NB4 (cell line): Measurements from ENCODE around the gene NIFK.

Experiments
- MYC ChIP-seq: IDR thresholded peaks from 2 replicates; pipeline ENCODE4 v1.6.1; 2011; ENCODE audit warnings: low read depth, low read length
- TF ChIP-seq, protein P1 (sequence below): IDR thresholded peaks from one replicate; pipeline ENCODE4 v1.5.1; 2012; ENCODE audit warnings: low read depth, low read length

DNA sequence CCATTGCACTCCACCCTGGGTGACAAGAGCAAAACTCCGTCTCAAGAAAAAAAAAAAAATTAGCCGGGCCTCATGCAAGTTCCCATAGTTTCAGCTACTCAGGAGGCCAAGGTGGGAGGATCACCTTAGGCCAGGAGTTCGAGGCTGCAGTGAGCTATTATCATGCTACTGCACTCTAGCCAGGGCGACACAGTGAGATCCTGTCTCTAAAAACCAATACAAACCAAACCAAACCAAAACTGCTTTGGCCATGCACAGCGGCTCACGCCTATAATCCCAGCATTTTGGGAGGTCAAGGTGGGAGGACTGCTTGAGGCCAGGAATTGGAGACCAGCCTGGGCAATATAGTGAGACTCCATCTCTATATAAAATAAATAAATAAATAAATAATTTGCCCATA lies 19.1 kb downstream of the NIFK start:
- TF ChIP-seq, protein P1, sequence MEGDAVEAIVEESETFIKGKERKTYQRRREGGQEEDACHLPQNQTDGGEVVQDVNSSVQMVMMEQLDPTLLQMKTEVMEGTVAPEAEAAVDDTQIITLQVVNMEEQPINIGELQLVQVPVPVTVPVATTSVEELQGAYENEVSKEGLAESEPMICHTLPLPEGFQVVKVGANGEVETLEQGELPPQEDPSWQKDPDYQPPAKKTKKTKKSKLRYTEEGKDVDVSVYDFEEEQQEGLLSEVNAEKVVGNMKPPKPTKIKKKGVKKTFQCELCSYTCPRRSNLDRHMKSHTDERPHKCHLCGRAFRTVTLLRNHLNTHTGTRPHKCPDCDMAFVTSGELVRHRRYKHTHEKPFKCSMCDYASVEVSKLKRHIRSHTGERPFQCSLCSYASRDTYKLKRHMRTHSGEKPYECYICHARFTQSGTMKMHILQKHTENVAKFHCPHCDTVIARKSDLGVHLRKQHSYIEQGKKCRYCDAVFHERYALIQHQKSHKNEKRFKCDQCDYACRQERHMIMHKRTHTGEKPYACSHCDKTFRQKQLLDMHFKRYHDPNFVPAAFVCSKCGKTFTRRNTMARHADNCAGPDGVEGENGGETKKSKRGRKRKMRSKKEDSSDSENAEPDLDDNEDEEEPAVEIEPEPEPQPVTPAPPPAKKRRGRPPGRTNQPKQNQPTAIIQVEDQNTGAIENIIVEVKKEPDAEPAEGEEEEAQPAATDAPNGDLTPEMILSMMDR, result no peak
- no peak for TF ChIP-seq MYC
